KBM-7 (cell line): ENCODE measurements around the gene TMEM132A.
"Not testable (repeated sequence)": the region's sequence is repeated elsewhere in the genome, so short reads cannot be mapped to it uniquely, and the experiment has no call there.

ENCODE experiments used
- DNase-seq: peaks from one replicate; pipeline ENCODE4 v3.0.0-alpha.2; 2015
- in situ Hi-C: fragments of 300-500 bp; cut with MboI; formaldehyde crosslinking; loops from 2 replicates; pipeline ENCODE4 v1.14.3; 2020; ENCODE audit warnings: low sequenced_read_pairs, low pct_unique_long_range_greater_than_20kb, mixed read lengths

Gene TMEM132A

DNA sequence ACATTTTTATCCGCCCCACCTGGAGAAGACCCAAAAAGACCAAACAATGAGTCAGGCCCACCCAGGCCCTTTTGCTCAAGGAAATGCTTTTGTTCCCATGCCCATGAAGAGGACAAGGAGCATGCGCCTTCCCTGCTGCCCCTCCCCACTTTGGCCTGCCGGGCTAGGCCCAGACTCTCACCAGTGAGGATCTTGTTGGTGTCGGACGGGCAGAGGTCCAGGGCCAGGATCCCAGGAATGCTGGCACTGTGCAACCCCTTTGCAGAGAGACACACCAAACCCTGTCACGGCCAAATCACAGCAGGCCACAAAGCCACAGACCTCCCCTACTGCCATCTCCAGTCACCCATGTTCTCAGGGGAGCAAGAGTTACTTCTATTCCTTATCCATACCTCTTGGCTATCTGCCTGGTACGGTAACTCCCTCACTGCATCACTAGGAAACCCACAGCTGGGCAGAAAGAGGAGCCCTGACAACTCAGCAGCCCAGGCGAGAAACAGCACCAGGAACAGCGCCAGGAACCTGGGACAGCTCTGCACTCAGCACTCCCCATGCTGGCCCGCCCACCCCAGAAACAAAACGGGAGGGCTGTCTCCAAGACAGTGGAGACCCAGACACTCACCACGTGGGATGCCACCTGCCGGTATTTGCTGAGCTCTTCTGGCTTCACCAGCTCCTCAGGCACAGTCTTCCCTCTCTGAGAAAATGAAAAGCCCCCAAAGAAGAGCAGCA lies 23.4 kb upstream of the TMEM132A start:
- in situ Hi-C loops: no loop called here
- no peak for DNase-seq

DNA sequence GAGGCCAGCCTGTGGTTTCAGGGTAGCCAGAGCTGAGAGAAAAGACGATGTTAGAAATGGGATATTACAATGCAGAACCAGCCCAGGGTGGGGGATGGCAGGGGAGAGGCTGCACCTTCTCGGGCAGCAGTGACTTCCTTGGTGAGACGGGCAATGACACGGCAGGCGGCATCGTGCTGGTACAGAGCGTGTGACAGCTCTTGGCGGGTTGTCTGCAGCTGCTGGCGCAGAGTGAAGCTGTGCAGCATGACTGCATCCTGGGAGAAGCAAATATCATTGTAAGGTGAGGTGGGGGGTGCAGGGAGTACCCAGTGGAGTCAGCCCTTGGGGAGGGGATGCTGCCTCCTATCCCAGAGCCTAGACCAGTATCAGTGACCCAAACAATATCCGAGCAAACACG lies 21.6 kb upstream of the TMEM132A start:
- DNase-seq: no peak

DNA sequence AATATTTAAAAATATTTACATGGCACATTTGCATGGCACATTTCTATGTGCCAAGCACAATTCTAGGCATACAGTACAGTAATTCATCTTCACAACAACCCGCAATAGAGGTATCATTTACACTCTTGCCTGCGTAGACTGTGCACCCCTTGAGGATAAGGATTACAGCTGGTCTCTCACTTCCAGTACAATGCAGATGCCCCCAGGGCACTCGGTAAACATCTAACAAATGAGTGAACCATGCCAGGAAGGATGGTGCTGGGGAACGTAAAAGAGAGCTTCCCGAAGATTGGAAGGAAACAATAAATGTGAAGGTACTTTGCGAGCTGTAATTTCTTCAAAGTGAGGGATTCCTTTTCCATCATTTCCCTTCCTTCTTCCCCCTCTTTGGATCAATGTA lies 19.2 kb upstream of the TMEM132A start:
- in situ Hi-C loops: no loop called here
- DNase-seq: no peak

More for the DNA sequence above, 21.6 kb upstream of the TMEM132A start:
- in situ Hi-C loops: no loop called here

DNA sequence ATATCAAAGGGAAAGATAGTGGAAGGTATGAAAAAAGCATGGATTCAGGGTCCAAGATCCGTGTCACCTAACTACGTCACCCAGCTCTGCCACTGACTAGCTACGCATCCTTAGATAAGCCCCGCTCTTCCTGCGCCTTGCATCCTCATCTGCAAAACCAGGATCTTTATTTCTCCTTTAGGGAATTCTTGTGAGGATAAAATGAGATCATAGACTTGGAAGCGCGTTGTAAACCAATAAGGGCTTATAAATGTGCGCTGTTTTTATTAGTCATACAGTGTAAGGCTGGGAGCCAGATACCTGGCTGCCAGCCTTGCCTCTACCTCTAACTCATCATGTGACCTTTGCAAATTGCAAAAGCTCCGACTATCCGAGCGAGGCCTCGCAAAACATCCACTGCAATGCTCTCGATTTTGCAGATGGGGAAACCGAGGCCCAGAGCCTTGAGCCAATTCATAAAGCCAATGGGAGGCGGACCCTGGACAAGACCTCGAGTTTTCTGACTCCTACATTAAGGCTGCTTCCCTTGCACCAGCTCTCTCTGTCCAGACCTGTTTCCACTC lies 18.6 kb upstream of the TMEM132A start:
- peak; percentile 25 for DNase-seq
- in situ Hi-C loops: no loop called here

GRCh38 chr11:60906132-60906972 lies 17.9 kb upstream of the TMEM132A start, which contains the start of gene PRPF19:
Gene PRPF19 (minus strand): TSS chr11:60906585. CDS start chr11:60906382, 203 bp downstream.
- in situ Hi-C loops: no loop called here
- peak; percentile 99 for DNase-seq

DNA sequence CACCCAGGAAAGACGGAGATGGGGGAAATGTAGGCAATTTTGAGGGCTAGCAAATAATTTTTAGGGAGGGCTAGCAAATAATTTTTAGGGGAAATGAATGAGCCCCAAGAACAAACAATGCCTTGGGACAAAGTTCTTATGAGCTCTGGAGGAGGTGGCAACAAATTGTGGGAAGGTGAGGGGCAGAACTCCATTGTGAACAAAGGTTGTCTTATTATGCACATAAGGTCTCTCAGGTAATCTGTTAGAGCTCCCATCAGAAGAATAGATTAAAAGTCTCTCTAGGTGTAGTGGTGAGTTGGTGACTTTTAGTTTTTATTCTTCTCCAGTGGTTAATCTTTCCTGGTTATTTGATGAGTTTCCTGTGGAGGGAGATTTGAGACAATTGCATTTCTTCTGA lies 15.5 kb upstream of the TMEM132A start:
- DNase-seq: no peak
- in situ Hi-C loops: no loop called here

- in situ Hi-C loops, DNase-seq: not testable (repeated sequence)
These were observed 14.5 kb upstream of the TMEM132A start for GRCh38 chr11:60909680-60910280.

- DNase-seq: peak; percentile 46
- in situ Hi-C loops: no loop called here
These were observed 14.0 kb upstream of the TMEM132A start for GRCh38 chr11:60910281-60910687.

DNA sequence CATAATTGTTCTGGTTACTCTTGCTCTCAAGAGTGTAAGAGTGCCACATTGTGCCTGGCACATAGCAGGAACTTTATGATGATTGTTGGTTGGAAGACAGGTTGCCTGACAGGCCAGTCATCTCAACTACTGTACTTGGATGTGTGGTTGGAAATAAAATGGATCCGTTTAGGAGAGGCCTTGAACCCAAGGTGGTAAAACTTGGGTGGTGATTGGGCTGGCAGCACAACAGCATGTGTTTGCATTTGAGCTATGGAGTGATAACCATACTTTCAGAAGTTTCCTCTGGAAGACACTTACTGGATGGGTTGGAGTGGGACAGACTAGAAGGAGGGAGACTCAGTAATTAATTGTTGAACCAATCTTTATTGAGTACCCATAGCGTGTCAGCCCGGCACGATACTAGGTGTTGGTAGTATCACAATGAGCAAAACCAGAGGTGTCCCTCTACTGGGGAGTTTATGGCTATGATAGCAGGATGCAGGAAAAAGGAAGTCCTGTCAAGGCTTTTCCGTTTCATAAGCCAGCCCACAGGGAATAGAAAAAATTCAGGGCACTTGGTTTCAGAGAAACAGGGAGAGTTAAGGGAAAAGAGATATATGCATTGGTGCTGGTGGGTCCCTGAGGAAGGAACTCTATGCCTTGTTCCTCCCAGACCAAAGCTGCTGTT lies 13.4 kb upstream of the TMEM132A start:
- DNase-seq: peak; percentile 68
- in situ Hi-C loops: no loop called here

GRCh38 chr11:60912223-60912850 lies 11.9 kb upstream of the TMEM132A start:
- no peak for DNase-seq
- in situ Hi-C loops: no loop called here

- in situ Hi-C loops: no loop called here
- DNase-seq: no peak
These were observed 11.3 kb upstream of the TMEM132A start for GRCh38 chr11:60912851-60913528.

GRCh38 chr11:60913793-60914632 lies 10.2 kb upstream of the TMEM132A start, which contains the start of gene TMEM109:
Gene TMEM109 (plus strand): TSS chr11:60914158. CDS start chr11:60919694, 5,536 bp downstream.
- peak; percentile 91 for DNase-seq
- in situ Hi-C loops: no loop called here

GRCh38 chr11:60914633-60915247 lies 9.5 kb upstream of the TMEM132A start:
- in situ Hi-C loops: no loop called here
- DNase-seq: peak; percentile 34

DNA sequence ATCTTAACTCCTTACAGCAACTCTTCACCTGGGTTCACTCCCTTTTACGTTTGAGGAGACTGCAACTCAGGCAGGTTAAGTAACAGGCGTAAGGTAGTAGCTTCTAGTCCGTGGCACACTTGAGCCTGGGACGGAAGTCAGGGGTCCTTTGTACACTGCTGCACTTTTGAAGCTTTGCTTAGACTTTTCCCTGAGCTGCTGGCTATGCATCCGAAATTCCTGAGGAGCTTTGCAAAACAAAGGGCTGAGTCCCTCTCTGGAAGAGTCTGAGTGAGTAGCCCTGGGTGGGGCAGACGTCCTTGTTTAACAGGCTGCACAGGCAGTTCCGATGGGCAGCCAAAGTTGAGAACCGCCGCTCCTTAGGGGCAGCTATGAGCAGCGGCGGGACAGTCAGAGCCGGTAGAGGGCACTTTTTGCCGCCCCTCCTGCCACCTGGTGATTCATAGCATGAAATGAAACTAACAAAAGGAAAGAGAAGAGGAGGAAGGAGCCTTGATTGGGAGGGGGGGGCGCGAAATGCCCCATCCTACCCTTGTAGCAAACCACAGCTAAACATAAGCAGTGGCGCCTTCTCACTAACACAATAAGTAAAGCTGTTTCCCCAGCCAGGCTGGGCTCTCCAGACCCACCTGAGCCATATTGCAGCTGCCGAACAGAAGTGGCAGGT lies 8.9 kb upstream of the TMEM132A start:
- peak; percentile 81 for DNase-seq
- in situ Hi-C loops: no loop called here

DNA sequence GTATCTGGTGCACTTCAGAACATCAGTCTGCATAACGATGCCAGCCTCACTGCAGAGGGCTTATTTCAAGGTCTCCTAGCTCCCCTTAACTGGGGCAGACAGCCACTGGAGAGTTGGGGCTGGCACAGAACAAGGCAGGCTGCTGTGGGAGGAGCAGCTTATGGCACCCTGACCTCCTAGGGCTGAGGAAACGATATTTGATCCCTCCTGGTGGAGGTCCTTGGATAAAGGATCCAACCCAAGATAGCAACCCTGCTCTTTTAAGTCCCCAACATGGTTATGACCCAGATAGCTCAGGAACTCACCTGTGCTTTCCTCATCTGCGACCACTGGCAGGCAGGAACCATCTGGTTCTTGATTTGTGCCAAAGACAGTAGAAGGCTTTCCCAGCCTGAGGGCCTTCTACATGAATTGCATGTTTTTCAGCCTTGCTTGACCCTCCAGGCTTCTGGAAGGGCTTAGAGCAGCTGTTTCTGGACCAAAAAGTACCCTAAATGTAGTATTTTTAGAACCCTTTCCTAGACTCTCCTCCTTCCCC lies 7.5 kb upstream of the TMEM132A start:
- in situ Hi-C loops: no loop called here
- DNase-seq: no peak

- in situ Hi-C loops: no loop called here
- DNase-seq: no peak
These were observed 7.0 kb upstream of the TMEM132A start for GRCh38 chr11:60917267-60917666.
